GM21576 (cell line): ENCODE measurements around the gene TMEM175.

Experiments used
- ATAC-seq: cut with Tn5 transposase; IDR thresholded peaks from one replicate; pipeline ENCODE4 v1.9.1; 2021; ENCODE audit warnings: mild to moderate bottlenecking, moderate library complexity; ENCODE audit not compliant: unreplicated experiment

TMEM175 gene

GRCh38 chr4:898869-899555 is 33.2 kb upstream of the TMEM175 start:
- ATAC-seq = no peak

- no peak for ATAC-seq
These were observed 32.7 kb upstream of the TMEM175 start for GRCh38 chr4:899556-899906.

- no peak for ATAC-seq
These were observed 32.2 kb upstream of the TMEM175 start for GRCh38 chr4:900073-900472.

GRCh38 chr4:900721-901120 is 31.5 kb upstream of the TMEM175 start:
- ATAC-seq = no peak

GRCh38 chr4:901192-901910 is 30.9 kb upstream of the TMEM175 start:
- ATAC-seq = no peak

- no peak for ATAC-seq
These were observed 28.9 kb upstream of the TMEM175 start for GRCh38 chr4:903066-904046.

- ATAC-seq = no peak
These were observed 26.5 kb upstream of the TMEM175 start for GRCh38 chr4:905485-906338.

- ATAC-seq = no peak
These were observed 25.7 kb upstream of the TMEM175 start for GRCh38 chr4:906339-907102.

GRCh38 chr4:907103-907400 is 25.2 kb upstream of the TMEM175 start:
- no peak for ATAC-seq

- no peak for ATAC-seq
These were observed 24.4 kb upstream of the TMEM175 start for GRCh38 chr4:907691-908425.

- no peak for ATAC-seq
These were observed 23.1 kb upstream of the TMEM175 start for GRCh38 chr4:909131-909571.

- no peak for ATAC-seq
These were observed 22.4 kb upstream of the TMEM175 start for GRCh38 chr4:909821-910220.

GRCh38 chr4:910366-911091 is 21.7 kb upstream of the TMEM175 start:
- no peak for ATAC-seq

GRCh38 chr4:911221-911751 is 21.0 kb upstream of the TMEM175 start:
- no peak for ATAC-seq

GRCh38 chr4:911871-912490 is 20.3 kb upstream of the TMEM175 start:
- ATAC-seq = no peak

- no peak for ATAC-seq
These were observed 19.5 kb upstream of the TMEM175 start for GRCh38 chr4:912548-913279.

GRCh38 chr4:913280-913618 is 19.0 kb upstream of the TMEM175 start:
- no peak for ATAC-seq
